IMR-90 (cell line): ENCODE measurements around the gene XCL1.

Experiments
- BHLHE40 ChIP-seq: fragments of 150-350 bp; IDR thresholded peaks from 2 replicates; pipeline ENCODE4 v1.6.1; 2016; ENCODE audit warnings: mild to moderate bottlenecking, low read depth, low read length
- CEBPB ChIP-seq: IDR thresholded peaks from 2 replicates; pipeline ENCODE4 v1.6.1; 2012; ENCODE audit warnings: low read depth, low read length, improper control_type of control experiment
- MAZ ChIP-seq: IDR thresholded peaks from 2 replicates; pipeline ENCODE4 v1.6.1; 2012; ENCODE audit warnings: low read depth, mild to moderate bottlenecking, low read length, improper control_type of control experiment, moderate library complexity, borderline replicate concordance
- NFE2L2 ChIP-seq: fragments of 150-350 bp; IDR thresholded peaks from 2 replicates; pipeline ENCODE4 v1.6.1; 2016; ENCODE audit warnings: low read depth, mild to moderate bottlenecking, low read length
- POLR2A ChIP-seq: IDR thresholded peaks from 2 replicates; pipeline ENCODE4 v1.6.1; 2012; ENCODE audit warnings: mild to moderate bottlenecking, low read depth, low read length
- RAD21 ChIP-seq: IDR thresholded peaks from 2 replicates; pipeline ENCODE4 v1.6.1; 2012; ENCODE audit warnings: low read length, improper control_type of control experiment
- RFX5 ChIP-seq: IDR thresholded peaks from 2 replicates; pipeline ENCODE4 v1.8.0; 2012; ENCODE audit warnings: low read depth, mild to moderate bottlenecking, low read length, moderate library complexity
- SMC3 ChIP-seq: fragments of 150-350 bp; IDR thresholded peaks from 2 replicates; pipeline ENCODE4 v1.6.1; 2016; ENCODE audit warnings: low read depth, mild to moderate bottlenecking, antibody characterized with exemption, low read length, moderate library complexity
- TF ChIP-seq, protein P1 (sequence below): conservative IDR thresholded peaks from 2 replicates; pipeline ENCODE4 v1.5.1; 2012; ENCODE audit warnings: mild to moderate bottlenecking, low read depth, low read length, improper control_type of control experiment
- TF ChIP-seq, protein P2 (sequence below): fragments of 150-350 bp; IDR thresholded peaks from 2 replicates; pipeline ENCODE4 v1.6.1; 2016; ENCODE audit warnings: low read depth, mild to moderate bottlenecking, low read length, moderate library complexity, borderline replicate concordance

DNA sequence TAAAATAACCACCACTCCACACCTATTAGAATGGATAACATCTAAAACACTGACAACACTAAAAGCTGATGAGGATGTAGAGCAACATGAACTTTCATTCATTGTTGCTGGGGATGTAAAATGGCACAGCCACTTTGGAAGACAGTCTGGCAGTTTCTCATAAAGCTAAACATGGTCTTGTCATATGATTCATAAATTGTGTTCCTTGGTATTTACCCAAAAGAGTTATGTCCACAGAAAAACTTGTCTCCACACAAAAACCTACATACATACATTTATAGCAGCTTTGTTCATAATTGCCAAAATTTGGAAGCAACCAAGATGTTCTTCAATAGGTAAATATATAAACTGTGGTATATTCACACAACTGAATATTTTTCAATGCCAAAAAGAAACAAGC is 16.0 kb upstream of the XCL1 start:
- no peak for TF ChIP-seq POLR2A
- TF ChIP-seq, protein P1, sequence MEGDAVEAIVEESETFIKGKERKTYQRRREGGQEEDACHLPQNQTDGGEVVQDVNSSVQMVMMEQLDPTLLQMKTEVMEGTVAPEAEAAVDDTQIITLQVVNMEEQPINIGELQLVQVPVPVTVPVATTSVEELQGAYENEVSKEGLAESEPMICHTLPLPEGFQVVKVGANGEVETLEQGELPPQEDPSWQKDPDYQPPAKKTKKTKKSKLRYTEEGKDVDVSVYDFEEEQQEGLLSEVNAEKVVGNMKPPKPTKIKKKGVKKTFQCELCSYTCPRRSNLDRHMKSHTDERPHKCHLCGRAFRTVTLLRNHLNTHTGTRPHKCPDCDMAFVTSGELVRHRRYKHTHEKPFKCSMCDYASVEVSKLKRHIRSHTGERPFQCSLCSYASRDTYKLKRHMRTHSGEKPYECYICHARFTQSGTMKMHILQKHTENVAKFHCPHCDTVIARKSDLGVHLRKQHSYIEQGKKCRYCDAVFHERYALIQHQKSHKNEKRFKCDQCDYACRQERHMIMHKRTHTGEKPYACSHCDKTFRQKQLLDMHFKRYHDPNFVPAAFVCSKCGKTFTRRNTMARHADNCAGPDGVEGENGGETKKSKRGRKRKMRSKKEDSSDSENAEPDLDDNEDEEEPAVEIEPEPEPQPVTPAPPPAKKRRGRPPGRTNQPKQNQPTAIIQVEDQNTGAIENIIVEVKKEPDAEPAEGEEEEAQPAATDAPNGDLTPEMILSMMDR: no peak
- TF ChIP-seq SMC3: no peak
- no peak for TF ChIP-seq NFE2L2
- TF ChIP-seq, protein P2, sequence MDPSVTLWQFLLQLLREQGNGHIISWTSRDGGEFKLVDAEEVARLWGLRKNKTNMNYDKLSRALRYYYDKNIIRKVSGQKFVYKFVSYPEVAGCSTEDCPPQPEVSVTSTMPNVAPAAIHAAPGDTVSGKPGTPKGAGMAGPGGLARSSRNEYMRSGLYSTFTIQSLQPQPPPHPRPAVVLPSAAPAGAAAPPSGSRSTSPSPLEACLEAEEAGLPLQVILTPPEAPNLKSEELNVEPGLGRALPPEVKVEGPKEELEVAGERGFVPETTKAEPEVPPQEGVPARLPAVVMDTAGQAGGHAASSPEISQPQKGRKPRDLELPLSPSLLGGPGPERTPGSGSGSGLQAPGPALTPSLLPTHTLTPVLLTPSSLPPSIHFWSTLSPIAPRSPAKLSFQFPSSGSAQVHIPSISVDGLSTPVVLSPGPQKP: no peak
- no peak for TF ChIP-seq BHLHE40
- no peak for TF ChIP-seq MAZ
- TF ChIP-seq CEBPB: no peak
- no peak for TF ChIP-seq RAD21
- TF ChIP-seq RFX5: no peak
